GM12864 (cell line): ENCODE measurements around the gene FILIP1L.

Experiments used
- DNase-seq: peaks from one replicate; pipeline ENCODE4 v3.0.0-alpha.2; 2011; ENCODE audit warnings: low read depth
- H3K4me3 ChIP-seq: 2 replicates; pipeline ENCODE4 v1.5.1; 2011; ENCODE audit warnings: mild to moderate bottlenecking, low read depth, low read length, control low read depth
- CTCF ChIP-seq: IDR thresholded peaks from 2 replicates; pipeline ENCODE4 v1.5.1; 2011; ENCODE audit warnings: low read depth, mild to moderate bottlenecking, moderate library complexity, low read length, control low read depth, inconsistent platforms; ENCODE audit errors: missing control alignments

FILIP1L gene

GRCh38 chr3:99947356-99947755, 166.9 kb downstream of the FILIP1L start:
- no peak for TF ChIP-seq CTCF
- DNase-seq, result no peak

DNA sequence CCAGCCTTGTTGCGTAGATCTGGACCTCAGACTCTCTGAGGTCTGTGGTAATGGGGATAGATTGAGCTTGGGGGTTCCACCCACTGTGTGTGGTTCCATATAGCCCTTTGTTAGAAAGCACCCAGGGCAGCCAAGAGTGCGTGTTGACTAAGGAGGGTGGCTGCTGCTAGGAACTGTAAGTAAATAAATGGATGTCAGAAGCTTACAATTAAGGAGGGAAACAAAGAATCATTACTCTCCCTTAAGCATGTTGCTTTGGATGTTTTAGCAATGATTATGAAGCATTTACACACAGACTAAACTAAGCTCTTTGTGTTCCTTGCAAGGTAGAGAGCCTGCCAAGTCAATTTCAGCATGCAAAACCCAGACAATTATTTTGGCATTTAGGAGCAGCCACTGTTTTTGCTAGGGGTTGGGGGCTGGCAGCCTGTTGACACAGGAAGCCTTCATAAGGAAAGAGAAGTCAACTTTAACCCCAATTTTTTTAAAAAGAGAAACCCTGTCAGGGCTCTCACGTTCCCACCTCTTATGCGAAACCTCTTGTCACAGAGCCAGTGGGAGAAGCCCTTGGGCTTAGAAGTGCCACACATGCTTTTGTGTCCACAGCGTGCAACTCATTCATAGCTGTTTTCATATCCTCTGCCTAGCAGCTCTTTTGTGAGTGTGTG, 168.8 kb downstream of the FILIP1L start:
- no peak for DNase-seq
- TF ChIP-seq CTCF, result no peak
- no peak overlapping the region for H3K4me3 ChIP-seq

More at GRCh38 chr3:99947356-99947755, 166.9 kb downstream of the FILIP1L start:
- no peak overlapping the region for H3K4me3 ChIP-seq

DNA sequence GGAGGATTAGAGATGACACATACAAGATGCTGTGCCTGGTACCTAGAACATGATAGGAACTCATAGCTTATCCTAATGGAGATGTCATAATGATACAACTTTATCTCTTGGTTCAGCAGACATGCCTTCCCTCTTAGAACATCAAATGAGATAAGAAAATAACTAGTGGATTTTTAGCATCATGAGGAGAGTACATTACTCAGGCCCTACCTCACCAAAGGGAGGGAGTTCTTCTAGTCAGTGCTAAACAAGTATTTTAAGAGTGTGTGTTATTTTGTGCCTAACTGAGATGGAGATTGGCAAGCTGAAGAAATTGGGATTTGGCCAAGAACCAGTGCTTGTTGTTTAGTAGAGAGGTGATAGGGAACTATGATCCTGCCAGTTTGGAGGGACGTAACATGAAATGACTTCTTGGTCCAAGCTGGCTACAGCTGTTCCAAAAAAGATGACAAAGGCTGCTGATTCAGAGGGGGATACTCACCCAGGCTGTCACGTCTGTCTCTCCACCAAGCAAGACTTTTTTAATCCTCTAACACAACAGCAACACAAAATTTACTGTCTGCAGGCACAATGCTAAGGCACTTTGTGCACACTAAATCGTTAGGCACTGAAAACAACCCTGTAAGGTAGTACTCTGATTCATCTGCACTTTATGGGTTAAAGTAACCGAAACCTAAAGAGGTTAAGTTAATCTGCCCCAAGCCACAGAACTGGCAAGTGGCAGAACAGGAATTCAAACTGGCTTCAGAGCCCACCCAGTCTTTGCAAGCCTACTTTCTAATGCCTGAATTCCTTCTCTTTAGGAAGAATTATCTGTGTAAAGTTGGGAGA, 170.2 kb downstream of the FILIP1L start:
- DNase-seq, result no peak
- no peak for TF ChIP-seq CTCF
- no peak overlapping the region for H3K4me3 ChIP-seq

DNA sequence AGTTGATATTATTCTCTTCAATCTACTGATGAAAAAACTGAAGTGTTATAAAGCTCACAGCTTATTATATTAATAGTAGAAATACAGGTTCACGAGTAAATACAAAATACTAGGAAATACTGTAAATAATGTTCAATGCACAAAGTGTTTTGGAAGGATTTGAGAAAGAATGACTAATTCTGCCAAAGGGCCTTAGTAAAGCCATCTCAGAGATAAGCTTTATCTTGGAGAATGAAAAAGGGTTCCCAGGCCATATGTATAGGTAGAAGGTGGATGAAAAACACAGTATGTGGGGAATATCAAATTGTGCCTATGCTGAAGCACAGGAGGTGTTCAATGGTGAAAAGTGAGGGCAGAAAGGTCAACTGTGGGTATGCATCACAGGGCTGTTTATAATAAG, 173.1 kb downstream of the FILIP1L start:
- no peak for TF ChIP-seq CTCF
- no peak for DNase-seq
- H3K4me3 ChIP-seq, result no peak overlapping the region

DNA sequence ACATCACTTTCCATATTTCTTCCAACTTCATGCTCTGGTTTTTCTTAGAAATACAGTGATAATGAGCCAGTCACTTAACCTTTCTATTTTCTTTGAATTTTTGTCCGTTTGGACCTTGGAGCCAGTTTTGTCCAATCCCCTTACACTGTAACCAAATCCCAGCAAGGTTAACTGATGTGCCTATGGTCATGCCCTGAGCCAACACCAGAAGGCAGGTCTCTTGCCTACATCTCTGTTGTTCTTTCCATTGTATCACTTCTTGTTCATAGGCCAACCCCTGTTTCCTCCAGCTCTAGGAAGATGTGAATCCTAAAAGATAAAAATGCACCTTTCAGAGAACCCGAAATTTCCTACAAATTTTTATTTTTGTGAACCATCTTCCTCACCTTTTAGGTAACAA, 174.0 kb downstream of the FILIP1L start:
- H3K4me3 ChIP-seq, result no peak overlapping the region
- no peak for TF ChIP-seq CTCF
- DNase-seq, result no peak

DNA sequence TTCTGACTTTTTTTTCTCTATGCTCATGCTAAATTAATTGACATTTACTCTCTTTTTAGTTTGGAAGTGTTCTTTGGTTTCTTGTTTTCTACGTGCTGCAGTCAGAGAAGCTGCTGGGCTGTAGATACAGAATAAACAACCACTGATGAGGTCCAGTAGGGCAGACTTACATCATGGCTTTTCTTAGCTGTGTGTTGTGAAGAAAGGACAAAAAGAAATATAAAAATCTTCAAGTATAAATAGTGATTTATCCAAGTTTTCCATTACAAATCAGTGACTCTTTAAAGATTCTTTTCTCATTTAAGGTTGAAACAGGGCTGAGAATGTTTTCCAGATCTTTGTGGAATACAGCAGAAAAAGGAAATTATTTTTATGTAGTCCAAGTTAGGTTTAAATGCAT, 174.4 kb downstream of the FILIP1L start:
- TF ChIP-seq CTCF, result no peak
- H3K4me3 ChIP-seq, result no peak overlapping the region
- DNase-seq, result no peak
